NCI-H446 (cell line): Measurements from ENCODE around the gene CA9.
A peak's percentile ranks its signal among the peaks of the same experiment; 100 is the strongest.

Experiments
- DNase-seq, 2 experiments: peaks; one replicate each; lab custom pipeline; 2025; lab: John Stamatoyannopoulos, UW

The CA9 gene

DNA sequence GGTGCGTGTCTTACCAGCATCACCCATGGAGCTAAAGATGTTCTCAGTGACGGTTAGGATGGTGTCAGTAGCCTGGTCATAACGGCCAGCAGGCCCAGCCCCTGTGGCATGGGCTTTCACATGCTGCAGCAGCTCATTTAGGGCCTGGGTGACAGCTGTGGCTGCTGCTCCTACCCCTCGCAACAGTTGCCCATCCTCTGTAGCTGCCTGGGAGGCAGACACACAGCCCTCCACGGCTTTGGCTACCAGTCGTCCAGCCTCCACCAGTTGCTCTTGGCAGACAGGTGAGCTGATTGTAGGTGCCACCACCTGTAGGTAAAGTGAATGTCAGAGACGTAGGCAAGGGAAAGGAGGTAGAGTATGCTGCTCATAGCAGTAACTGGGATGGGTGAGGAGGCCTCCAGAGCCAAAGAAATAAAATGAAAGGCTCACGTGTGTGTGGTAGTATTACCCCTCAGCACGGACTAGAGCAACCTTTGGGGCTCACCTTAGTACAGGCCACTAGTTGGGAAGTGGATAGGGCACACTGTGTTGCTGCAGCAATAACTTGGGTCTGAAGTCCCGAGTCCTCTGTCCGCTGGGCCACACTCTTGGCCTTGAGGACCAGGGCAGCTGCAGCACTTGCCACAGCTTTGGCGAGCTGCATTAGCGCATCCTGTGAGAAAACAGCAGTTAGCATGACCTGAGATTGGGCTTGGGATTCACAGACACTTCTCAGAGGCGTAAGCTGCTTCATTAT lies 43.6 kb downstream of the CA9 start:
- no peak for DNase-seq

DNA sequence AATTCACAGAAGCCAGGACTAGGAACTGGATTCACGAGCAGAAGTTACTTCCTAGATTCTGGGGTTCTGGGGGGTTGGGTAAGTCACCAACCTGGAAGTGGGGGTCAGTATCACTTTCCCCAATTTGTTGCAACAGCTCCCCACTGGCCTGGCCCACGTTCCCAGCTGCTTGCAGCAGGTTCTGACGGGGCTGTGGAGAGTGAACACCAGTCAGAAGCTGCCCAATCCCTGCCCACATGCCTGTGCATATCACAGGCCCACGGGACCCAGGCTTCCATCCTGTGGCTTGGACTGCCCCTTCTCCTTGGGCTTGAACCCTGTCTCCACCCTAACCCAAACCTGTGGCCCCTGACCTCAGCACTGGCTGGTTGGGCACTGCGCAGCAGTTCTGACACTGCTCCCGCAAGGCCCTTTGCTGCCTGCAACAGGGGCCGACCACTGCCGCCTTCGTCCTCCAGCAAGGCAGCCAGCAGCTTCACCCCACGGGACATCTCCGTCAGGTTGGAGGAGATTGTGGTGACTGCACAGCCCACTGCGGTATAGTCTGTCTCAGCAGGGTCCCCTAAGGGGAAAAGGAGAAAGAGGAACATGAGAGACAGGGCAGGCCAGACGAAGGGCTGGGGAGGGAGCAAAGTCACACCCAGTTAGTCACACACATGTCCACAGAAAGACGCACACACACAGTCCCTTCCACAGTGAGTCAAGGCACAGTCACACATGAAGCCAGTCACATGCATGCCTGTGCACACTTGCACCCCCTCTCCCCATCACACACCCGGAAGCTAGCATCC lies 45.2 kb downstream of the CA9 start:
- DNase-seq = no peak

GRCh38 chr9:35719546-35719945 lies 45.8 kb downstream of the CA9 start:
- no peak for DNase-seq

DNA sequence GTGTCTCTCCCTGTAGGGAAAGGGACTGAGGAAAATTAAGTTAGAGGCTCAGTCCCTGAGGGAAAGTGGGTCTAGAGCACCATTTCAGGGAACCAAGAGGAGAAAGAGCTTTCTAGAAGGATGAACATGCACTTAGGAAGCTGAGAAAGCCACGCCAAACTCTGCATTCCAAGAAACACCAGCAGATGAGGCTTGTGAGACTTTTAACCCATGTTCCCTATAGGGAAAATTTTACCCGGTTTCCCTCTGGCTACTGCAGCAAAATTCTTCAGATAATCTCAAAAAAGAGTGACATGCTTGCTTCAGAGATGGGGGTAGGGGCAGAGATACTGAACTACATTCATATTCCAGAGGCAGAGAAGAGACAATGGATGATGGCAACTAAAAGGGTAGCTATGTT lies 49.7 kb downstream of the CA9 start:
- DNase-seq = no peak

- no peak for DNase-seq
Measured at GRCh38 chr9:35723908-35724307, 50.2 kb downstream of the CA9 start.

DNA sequence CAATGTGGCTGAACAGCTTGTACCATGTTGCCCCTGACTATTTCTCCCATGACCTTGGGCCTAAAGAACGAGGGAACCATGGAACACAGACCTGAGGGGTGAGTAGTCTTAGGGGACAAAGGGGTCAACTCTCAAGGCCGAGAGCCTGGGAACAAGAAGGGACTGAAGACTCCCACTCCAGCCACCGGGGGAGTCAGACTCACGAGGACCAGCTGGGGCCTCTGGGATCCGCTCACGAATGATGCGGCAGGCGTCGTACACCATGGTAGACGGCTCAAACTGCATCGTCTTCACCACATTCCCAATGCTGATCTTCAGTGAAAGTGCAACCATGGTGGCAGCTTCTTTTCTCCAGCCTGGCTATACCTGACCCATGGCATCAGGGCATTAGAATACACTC lies 51.6 kb downstream of the CA9 start:
- DNase-seq = no peak

DNA sequence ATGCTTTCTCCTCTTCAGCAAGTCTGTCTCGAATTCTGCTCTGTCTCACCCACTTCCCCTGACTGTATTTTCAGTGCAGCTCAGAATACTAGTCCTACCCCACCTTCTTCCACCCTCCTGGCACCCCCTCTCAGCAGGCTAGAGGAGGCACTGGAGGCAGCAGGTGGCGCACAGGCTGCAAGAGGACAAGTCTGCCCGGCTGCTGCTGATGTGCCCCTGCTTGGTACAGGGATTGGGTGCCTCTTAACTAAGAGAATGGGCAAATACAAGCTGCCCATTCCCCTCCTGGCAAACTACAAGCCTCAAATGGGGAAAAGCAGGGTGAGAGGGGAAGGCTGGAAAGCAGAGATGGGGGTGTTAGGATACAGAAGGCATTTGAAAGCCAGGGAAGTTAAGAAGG lies 53.2 kb downstream of the CA9 start:
- DNase-seq = no peak

DNA sequence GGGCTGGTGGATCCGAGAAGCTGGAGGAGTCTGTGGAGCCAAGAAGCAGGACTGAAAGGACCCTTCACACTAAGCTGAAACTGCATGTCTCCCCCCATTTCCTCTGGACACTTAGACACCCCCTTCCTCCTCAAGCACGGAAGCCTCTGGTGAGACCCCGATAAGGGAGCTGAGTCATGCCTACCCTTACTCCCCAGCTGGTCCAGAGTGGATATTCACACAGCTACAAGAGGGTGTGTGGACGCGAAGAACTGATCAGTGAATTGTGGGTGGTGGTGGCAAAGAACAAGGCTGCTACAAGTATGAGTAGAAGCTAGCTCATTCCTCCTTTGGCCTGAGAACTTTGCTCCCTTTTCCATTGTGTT lies 53.9 kb downstream of the CA9 start:
- DNase-seq = no peak

- DNase-seq = no peak
Measured at GRCh38 chr9:35728041-35728971, 54.6 kb downstream of the CA9 start.

- DNase-seq = no peak
Measured at GRCh38 chr9:35729101-35729500, 55.4 kb downstream of the CA9 start.

- peak; percentile 39 to 48 for DNase-seq
Measured at GRCh38 chr9:35729700-35730485, 56.2 kb downstream of the CA9 start.

DNA sequence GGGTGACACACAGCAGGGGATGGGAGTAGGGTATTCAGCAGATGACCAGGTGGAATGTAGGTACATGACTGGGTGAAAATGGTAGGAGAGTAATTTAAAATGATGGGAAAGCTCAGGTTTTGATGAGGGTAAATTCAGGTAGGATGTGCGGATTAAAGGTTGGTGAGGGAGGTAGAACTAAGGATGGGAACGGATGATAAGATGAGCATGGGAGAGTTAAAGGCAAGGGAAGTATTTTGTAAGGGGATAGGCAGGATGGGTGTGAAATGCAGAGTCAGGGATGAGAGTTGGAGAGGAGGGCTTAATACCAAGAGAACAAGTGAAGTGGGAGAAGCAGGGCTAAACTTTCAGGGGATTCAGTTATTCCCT lies 56.7 kb downstream of the CA9 start:
- DNase-seq = no peak
